Thoracic aorta (tissue), 2 donors: ENCODE results near the gene TECTA. TPM values are rescaled to one million over a fixed set of nuclear protein-coding genes. Genes with fewer than 3 reads are reported as not detected.

Source experiments
- ATAC-seq: fragments of 150-250 bp; one replicate; pipeline ENCODE4 v1.8.0; 2017; ENCODE audit warnings: low read depth; ENCODE audit not compliant: insufficient number of reproducible peaks, low FRiP score
- DNase-seq: peaks from one replicate; pipeline ENCODE4 v3.0.0-alpha.2; 2020; ENCODE audit warnings: low spot score
- H3K27ac ChIP-seq, 2 donors: fragments of 200-600 bp; sonication (generic); 1 replicate in 1 of 2; 2 replicates in 1 of 2; pipeline ENCODE4 v1.5.1; 2016; ENCODE audit warnings: mild to moderate bottlenecking in 2 of 2, moderate library complexity in 2 of 2
- H3K27me3 ChIP-seq: fragments of 200-600 bp; sonication (generic); replicated peaks from 2 replicates; pipeline ENCODE4 v1.6.0; 2016; ENCODE audit warnings: mild to moderate bottlenecking; ENCODE audit not compliant: insufficient read depth
- H3K36me3 ChIP-seq: fragments of 200-600 bp; sonication (generic); one replicate; pipeline ENCODE4 v1.5.1; 2016
- H3K4me1 ChIP-seq, 2 donors: fragments of 200-600 bp; sonication (generic); 1 replicate in 1 of 2; 2 replicates in 1 of 2; pipeline versions ENCODE4 v1.5.1 to v1.6.0; 2016; ENCODE audit warnings: low read depth in 2 of 2, mild to moderate bottlenecking in 1 of 2; ENCODE audit not compliant: control insufficient read depth in 1 of 2
- H3K4me3 ChIP-seq: fragments of 200-600 bp; sonication (generic); 2 replicates; pipeline ENCODE4 v1.5.1; 2016; ENCODE audit warnings: mild to moderate bottlenecking
- H3K9me3 ChIP-seq: fragments of 200-600 bp; sonication (generic); 2 replicates; pipeline ENCODE4 v1.5.1; 2016
- total RNA-seq, 2 donors: library from RNA; depleted of rRNA; stranded (reverse); fragments of >200 nt; gene quantifications; one replicate each; pipeline versions ENCODE4 v1.1.0 to v1.2.3, GENCODE V29; 2016
- TF ChIP-seq, protein P1 (sequence below): fragments of 200-600 bp; sonication (generic); IDR thresholded peaks from one replicate; pipeline ENCODE4 v1.5.1; 2019; ENCODE audit warnings: antibody characterized with exemption

The TECTA gene
- total RNA-seq, 2 donors from 2014 or later = 0.41 to 5.6 TPM

DNA sequence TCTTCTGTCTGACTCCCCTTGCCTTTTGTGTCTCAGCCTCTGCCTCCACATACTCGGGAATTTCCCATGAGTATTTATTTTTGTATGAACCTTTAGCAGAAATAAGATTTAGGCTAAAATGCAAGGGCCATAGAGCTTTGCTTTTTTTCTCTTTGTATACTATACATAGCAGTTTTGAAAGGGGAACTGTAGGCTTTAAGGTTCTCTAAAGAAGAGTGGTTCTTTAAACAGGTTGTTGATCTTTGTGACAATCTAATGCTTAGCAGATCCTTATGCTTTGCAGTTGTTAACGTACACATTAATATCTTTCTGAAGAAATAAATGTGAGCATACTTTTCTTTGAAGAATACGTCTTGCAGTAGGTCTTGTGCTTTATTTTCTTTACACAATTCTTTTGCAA lies 42.1 kb upstream of the TECTA start:
- no peak for DNase-seq
- Histone ChIP-seq H3K27me3 (no peaks in the 10 kb centered on the region), H3K9me3 (no peaks in the 10 kb centered on the region), H3K27ac (no peak overlapping the region), H3K36me3 (peaks cover 3% of the 10 kb centered on the region), H3K4me1 (no peaks in the 10 kb centered on the region), H3K4me3 (no peak overlapping the region)
- TF ChIP-seq, protein P1, sequence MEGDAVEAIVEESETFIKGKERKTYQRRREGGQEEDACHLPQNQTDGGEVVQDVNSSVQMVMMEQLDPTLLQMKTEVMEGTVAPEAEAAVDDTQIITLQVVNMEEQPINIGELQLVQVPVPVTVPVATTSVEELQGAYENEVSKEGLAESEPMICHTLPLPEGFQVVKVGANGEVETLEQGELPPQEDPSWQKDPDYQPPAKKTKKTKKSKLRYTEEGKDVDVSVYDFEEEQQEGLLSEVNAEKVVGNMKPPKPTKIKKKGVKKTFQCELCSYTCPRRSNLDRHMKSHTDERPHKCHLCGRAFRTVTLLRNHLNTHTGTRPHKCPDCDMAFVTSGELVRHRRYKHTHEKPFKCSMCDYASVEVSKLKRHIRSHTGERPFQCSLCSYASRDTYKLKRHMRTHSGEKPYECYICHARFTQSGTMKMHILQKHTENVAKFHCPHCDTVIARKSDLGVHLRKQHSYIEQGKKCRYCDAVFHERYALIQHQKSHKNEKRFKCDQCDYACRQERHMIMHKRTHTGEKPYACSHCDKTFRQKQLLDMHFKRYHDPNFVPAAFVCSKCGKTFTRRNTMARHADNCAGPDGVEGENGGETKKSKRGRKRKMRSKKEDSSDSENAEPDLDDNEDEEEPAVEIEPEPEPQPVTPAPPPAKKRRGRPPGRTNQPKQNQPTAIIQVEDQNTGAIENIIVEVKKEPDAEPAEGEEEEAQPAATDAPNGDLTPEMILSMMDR = no peak
- ATAC-seq = no peak

DNA sequence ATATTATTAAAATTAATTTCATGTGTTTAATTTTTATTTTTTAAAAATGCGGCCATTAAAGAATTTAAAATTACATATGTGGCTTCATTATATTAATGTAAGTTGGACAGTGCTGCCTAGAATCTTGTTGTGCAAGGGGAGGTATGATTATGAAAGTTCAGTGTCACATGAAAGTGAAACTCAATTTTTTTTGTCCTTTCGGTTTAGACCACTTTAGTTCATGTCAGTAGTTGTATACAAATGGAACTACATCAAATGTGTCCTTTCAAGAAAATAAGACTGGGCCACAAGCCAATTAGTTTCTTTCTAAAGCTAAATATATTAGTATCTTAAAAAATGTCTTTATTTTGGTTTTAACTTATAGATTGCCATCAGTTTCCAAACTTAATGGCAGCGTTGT lies 41.4 kb upstream of the TECTA start:
- Histone ChIP-seq H3K4me1 (no peaks in the 10 kb centered on the region), H3K27ac (no peak overlapping the region), H3K27me3 (no peaks in the 10 kb centered on the region), H3K36me3 (no peaks in the 10 kb centered on the region), H3K9me3 (no peaks in the 10 kb centered on the region), H3K4me3 (no peak overlapping the region)
- ATAC-seq (no peak), DNase-seq (no peak)
- TF ChIP-seq, protein P1 = no peak

DNA sequence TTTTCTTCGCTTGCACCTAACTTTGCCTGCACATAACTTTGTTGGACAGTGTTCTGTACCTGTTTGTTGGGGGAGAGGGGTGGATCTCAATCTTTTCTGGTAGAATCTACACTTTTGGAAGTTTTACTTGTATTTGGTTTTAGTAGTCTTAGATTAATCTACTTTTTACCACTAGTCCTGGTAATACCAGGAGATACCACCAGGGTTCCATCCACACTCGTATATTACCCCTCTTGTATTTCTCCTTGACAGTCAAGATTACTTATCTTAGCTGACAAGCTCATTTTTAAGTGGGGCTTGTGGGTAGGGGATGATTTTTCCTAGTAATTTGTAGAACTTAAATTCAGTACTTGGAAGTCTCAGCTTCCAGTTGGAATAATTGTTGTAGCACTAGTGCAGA lies 37.3 kb upstream of the TECTA start:
- H3K27me3 ChIP-seq = no peaks in the 10 kb centered on the region
- H3K4me3 ChIP-seq = no peak overlapping the region
- ATAC-seq (no peak), DNase-seq (no peak)
- TF ChIP-seq, protein P1 = peak; percentile 37
- H3K27ac ChIP-seq = no peak overlapping the region
- no peaks in the 10 kb centered on the region for H3K4me1 ChIP-seq
- no peaks in the 10 kb centered on the region for H3K9me3 ChIP-seq
- no peaks in the 10 kb centered on the region for H3K36me3 ChIP-seq

DNA sequence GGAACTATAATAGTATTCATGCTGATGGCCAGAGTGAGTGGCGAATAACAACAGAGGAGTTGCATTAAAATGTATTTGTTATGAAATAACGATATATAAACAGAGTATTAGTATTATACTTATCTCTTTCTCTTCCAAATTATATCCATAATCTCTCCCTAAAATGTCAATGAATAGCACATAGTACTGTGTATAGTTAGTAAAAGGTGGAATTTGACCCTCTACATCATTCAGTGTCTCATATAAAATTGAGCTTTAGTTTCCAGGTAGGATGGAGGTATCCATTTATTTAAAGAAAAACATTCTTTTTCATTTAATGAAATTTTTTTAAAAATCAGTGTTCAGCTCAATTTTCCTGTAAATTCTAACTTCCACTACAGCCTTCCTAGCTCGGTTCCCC lies 34.4 kb upstream of the TECTA start:
- Histone ChIP-seq H3K27ac (no peak overlapping the region), H3K4me3 (no peak overlapping the region), H3K36me3 (no peaks in the 10 kb centered on the region), H3K4me1 (peaks cover 7 to 9% of the 10 kb centered on the region in 2 donors), H3K9me3 (no peaks in the 10 kb centered on the region), H3K27me3 (no peaks in the 10 kb centered on the region)
- TF ChIP-seq, protein P1 = no peak
- ATAC-seq (no peak), DNase-seq (no peak)

DNA sequence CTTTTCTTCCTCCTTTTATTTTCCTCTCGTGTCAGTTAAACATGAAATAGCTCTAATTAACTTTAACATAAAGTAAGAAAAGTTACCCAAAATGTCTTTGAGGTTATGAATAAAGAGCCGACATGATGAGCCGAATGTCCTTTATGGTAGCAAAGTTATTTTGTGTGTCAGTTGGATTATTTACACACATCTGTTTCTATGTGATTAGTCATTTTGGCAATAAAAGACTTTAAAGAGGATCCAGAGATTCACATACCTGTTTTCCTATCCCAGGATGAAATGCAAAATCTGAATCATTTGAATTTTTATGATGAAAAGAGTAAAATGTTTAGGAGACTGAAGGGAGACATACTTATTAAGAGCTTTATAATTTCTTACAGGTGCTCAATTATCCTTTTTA lies 34.0 kb upstream of the TECTA start:
- no peaks in the 10 kb centered on the region for H3K27me3 ChIP-seq
- TF ChIP-seq, protein P1 = no peak
- peaks cover 11 to 13% of the 10 kb centered on the region in 2 donors for H3K4me1 ChIP-seq
- no peaks in the 10 kb centered on the region for H3K36me3 ChIP-seq
- H3K9me3 ChIP-seq = no peaks in the 10 kb centered on the region
- no peak overlapping the region for H3K4me3 ChIP-seq
- H3K27ac ChIP-seq = no peak overlapping the region
- ATAC-seq (no peak), DNase-seq (no peak)
